Measurements from ENCODE around the gene CUEDC1. TPM values are rescaled to one million over a fixed set of nuclear protein-coding genes. Genes with fewer than 3 reads are reported as not detected.

The CUEDC1 gene
- total RNA-seq, 3 donors from 2014 or later, result 23.5 to 46.8 (median 23.6) TPM

DNA sequence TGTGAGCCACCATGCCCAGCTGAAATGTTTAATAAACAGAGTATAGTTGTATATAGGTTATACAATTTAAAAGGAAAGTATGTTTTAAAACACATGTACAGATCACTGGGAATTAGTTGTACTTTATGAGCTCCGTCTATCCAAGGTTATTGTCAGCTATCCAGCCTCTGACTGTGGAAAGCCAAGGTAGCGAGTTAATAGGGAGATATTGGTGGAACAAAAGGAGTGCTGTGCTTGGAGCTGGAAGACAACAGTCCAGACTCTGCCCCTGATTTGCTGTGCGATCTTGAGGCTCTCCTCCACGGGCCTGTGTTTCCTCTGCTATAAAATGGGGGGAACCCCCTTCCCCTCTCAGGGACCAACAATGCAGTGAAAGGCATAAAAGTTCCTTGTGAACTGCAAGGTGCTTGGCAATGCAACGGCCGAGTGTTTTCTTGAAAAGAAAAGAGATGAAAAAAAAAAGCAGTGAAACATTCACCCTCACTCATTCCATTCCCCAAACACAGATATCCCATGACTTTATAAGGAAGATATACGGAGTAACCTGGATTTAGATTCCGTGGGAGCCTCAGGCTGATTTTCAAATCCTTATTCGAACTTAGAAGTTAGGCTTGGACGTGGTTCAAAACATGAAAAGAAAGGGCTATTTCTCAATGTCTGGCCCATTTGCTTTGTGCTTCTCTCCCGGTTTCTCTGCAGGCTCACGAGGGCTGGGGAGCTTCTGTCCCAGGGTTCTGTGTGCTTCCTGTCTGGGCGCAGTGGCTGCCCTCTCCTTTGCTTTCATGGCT, 34.1 kb downstream of the CUEDC1 start:
- DNase-seq (no peak), ATAC-seq (peak; percentile 46)
- intact Hi-C loops (cut with DNase I, micrococcal nuclease), result no loop called here
- H3K4me1 ChIP-seq (ENCODE audit: low read depth), result peaks cover 24% of the 10 kb centered on the region
- H3K9me3 ChIP-seq, result no peaks in the 10 kb centered on the region
- TF ChIP-seq, protein P1, sequence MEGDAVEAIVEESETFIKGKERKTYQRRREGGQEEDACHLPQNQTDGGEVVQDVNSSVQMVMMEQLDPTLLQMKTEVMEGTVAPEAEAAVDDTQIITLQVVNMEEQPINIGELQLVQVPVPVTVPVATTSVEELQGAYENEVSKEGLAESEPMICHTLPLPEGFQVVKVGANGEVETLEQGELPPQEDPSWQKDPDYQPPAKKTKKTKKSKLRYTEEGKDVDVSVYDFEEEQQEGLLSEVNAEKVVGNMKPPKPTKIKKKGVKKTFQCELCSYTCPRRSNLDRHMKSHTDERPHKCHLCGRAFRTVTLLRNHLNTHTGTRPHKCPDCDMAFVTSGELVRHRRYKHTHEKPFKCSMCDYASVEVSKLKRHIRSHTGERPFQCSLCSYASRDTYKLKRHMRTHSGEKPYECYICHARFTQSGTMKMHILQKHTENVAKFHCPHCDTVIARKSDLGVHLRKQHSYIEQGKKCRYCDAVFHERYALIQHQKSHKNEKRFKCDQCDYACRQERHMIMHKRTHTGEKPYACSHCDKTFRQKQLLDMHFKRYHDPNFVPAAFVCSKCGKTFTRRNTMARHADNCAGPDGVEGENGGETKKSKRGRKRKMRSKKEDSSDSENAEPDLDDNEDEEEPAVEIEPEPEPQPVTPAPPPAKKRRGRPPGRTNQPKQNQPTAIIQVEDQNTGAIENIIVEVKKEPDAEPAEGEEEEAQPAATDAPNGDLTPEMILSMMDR (IDR thresholded peaks at IDR 0.05), result no peak
- H3K4me3 ChIP-seq, result no peak overlapping the region
- H3K36me3 ChIP-seq (ENCODE audit: low read depth), result no peaks in the 10 kb centered on the region

DNA sequence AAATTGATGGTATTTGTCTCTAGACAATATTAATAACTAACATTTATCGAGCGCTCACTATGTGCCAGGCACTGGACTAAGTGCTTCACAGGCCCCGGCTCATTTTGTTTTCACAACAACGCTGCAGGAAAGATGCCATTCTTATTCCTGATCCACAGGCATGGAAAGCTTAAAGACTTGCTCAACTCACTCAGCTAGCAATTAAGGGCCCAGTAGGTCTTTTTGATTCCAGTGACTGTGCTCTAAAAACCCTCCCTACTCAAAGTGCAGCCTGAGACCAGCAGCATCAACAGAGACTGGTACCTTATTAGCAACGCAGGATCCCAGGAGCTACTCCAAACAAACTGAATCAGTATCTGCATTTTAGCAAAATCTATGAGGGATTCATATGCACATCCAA, 35.3 kb downstream of the CUEDC1 start:
- Histone ChIP-seq H3K9me3 (no peaks in the 10 kb centered on the region), H3K36me3 (ENCODE audit: low read depth) (no peaks in the 10 kb centered on the region), H3K4me1 (ENCODE audit: low read depth) (peaks cover 24% of the 10 kb centered on the region), H3K4me3 (no peak overlapping the region)
- intact Hi-C loops (cut with DNase I, micrococcal nuclease), result no loop called here
- DNase-seq (no peak), ATAC-seq (no peak)
- TF ChIP-seq, protein P1 (IDR thresholded peaks at IDR 0.05), result no peak

DNA sequence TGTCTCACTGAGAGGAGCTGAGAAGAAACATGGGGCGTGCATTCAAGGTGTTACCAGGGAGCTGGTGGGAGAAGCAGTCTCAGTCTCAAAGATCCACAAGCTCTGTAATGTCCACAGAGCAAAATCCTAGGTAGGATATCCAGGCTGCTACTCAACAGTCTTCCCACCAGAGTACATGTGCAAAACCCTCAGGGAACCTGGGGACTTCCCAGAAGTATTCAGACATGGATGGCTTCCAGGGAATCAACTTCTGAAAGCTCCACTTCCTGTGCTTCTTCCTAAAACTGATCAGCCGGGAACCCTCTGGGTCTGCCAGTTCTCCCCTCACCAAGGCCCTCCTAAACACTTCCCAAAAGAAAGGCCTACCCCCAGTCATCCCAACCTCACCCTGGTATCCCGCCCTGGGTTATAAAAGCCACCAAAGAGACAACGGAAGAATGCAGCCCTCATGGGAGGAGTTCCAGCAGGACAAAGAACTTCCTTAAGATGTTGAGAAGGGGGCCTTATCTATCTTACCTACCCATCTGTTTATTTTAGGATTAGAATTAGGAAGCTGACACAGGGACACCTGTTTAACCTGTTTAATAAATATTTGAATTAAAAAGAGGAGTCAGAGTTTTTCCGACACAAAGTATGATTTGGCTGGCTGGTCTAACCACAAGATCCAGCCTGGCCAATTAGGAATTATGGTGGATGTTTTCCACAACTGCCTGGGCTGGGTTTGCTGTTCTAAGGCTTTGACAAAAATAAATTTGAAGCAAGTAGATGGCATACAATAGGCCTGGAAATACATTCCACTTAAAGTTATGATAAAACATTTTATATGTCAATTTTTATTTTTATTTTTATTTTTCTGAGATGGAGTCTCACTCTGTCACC, 37.0 kb downstream of the CUEDC1 start:
- intact Hi-C loops (cut with DNase I, micrococcal nuclease), result no loop called here
- TF ChIP-seq, protein P1 (IDR thresholded peaks at IDR 0.05), result no peak
- no peak for DNase-seq
- no peaks in the 10 kb centered on the region for H3K36me3 ChIP-seq (ENCODE audit: low read depth)
- H3K4me3 ChIP-seq, result no peak overlapping the region
- H3K9me3 ChIP-seq, result no peaks in the 10 kb centered on the region
- no peak for ATAC-seq
- H3K4me1 ChIP-seq (ENCODE audit: low read depth), result peaks cover 32% of the 10 kb centered on the region

DNA sequence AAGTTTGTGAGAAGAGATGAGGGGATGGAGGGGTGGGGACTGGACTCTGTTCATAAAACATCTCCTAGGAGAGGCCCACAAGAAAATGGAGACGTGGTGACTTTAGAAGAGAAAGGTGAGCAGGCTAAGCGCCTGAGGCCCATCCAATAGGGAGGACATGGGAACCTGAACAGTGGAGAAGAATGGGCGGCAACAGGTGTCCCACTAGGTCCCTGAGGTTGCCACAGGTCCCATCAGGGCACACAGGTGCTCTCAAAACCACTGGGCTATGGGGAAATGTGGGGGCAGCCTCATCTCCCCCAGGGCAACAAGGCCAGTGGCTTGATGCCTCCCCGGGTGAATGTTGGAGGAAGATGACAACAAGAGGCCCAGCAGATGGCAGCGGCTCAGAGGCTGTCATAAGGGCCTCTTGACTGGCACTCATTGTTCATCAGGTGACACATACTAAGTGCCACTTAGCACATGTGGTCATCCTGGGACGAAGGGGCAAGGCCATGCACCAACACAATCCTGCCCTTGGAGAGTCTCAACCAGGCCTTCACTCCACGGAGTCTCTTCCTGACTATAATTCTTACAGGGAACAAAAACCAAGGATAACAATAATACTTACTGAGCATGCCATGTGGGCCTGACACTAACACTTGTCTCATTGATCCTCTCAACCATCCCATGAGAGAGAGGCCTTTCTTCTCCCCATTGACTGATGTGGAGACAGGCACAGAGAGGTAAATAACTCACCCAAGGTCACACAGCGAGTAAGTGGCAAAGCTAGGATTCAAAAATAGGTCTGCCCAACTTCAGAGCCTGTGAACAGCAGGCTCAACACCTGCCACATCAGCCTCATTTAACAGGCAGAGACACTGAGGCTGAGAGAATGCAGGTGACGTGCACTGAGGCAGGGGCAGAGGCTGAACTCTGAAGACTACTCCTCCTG, 38.0 kb downstream of the CUEDC1 start:
- Histone ChIP-seq H3K4me1 (ENCODE audit: low read depth) (peaks cover 34% of the 10 kb centered on the region), H3K4me3 (no peak overlapping the region), H3K9me3 (no peaks in the 10 kb centered on the region), H3K36me3 (ENCODE audit: low read depth) (no peaks in the 10 kb centered on the region)
- ATAC-seq (peak; percentile 7), DNase-seq (no peak)
- intact Hi-C loops (cut with DNase I, micrococcal nuclease), result no loop called here
- TF ChIP-seq, protein P1 (IDR thresholded peaks at IDR 0.05), result no peak

Measured in mucosa of descending colon (tissue), 3 donors.